Astrocyte of the cerebellum (primary cell): ENCODE results near the gene RSPO4.
"Not testable (repeated sequence)": the region's sequence is repeated elsewhere in the genome, so short reads cannot be mapped to it uniquely, and the experiment has no call there.

ENCODE experiments used
- DNase-seq: peaks from one replicate; pipeline ENCODE4 v3.0.0-alpha.2; 2011; ENCODE audit warnings: low read depth
- H3K4me3 ChIP-seq: 2 replicates; pipeline ENCODE4 v1.5.1; 2011; ENCODE audit warnings: mild to moderate bottlenecking, low read depth, low read length, moderate library complexity
- in situ Hi-C: cut with HindIII; loops from 2 replicates; pipeline ENCODE4 v1.10.0; 2017; ENCODE audit warnings: low sequenced_read_pairs
- TF ChIP-seq, protein P1 (sequence below): IDR thresholded peaks from 2 replicates; pipeline ENCODE4 v1.5.1; 2012; ENCODE audit warnings: low read length, low read depth, moderate library complexity, mild to moderate bottlenecking; ENCODE audit errors: missing control alignments

The RSPO4 gene

DNA sequence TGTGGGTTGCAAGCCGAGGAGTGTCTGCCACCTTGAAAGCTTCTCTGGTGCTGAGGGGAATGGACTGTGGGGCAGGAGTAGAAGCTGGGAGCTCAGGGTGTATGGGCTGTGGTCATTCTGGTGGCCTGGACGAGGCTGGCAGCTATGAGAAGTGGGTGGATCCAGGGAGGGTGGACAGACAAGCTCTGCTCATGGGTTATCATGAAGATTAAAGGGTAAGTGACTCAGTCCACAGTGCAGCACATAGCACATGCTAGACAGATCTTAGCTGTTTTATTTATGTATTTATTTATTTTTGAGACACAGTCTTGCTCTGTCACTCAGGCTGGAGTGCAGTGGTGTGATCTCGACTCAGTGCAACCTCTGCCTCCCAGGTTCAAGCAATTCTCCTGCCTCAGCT is 13.8 kb downstream of the RSPO4 start:
- in situ Hi-C loops = loop anchor here (5.0 kb wide), 2 partner anchors 39 to 101 kb away; no protein-coding TSS in a partner anchor
- TF ChIP-seq, protein P1, sequence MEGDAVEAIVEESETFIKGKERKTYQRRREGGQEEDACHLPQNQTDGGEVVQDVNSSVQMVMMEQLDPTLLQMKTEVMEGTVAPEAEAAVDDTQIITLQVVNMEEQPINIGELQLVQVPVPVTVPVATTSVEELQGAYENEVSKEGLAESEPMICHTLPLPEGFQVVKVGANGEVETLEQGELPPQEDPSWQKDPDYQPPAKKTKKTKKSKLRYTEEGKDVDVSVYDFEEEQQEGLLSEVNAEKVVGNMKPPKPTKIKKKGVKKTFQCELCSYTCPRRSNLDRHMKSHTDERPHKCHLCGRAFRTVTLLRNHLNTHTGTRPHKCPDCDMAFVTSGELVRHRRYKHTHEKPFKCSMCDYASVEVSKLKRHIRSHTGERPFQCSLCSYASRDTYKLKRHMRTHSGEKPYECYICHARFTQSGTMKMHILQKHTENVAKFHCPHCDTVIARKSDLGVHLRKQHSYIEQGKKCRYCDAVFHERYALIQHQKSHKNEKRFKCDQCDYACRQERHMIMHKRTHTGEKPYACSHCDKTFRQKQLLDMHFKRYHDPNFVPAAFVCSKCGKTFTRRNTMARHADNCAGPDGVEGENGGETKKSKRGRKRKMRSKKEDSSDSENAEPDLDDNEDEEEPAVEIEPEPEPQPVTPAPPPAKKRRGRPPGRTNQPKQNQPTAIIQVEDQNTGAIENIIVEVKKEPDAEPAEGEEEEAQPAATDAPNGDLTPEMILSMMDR = no peak
- no peak for DNase-seq
- H3K4me3 ChIP-seq = no peak overlapping the region

GRCh38 chr20:987677-988076 is 14.4 kb downstream of the RSPO4 start:
- in situ Hi-C loops = loop anchor here (5.0 kb wide), 2 partner anchors 40 to 100 kb away; no protein-coding TSS in a partner anchor
- TF ChIP-seq, protein P1 = no peak
- DNase-seq = no peak
- no peak overlapping the region for H3K4me3 ChIP-seq

DNA sequence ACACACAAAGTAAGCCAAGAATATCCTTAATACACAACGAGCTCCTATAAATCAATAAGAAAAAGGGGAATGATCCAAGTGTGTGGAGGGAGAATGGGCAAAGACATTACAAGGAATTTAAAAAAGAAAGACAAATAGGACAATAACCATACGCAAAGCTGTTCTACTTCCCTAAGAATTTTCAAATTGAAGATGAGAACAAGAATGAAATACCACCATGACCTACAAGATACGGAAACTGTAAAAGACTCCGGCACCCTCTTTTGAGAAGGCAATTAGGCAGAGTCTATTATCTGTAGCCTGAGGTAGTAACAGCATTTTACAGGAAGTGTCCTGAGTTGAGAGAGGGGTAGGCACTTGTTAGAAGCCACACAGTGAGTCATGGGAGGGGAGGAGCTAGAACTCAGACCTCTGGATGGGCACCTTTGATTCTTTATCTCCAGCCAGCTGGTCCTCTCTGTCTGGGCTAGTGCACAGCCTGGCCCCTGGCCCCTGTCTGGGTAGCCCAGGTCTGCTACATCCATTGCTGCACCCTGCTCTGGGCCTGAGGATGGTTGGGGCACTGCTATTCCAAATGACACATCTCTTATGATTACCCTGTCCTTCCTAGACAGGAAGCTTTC is 15.3 kb downstream of the RSPO4 start:
- DNase-seq = no peak
- H3K4me3 ChIP-seq = no peak overlapping the region
- TF ChIP-seq, protein P1 = no peak
- in situ Hi-C loops = loop anchor here (5.0 kb wide), 2 partner anchors 40 to 100 kb away; no protein-coding TSS in a partner anchor

DNA sequence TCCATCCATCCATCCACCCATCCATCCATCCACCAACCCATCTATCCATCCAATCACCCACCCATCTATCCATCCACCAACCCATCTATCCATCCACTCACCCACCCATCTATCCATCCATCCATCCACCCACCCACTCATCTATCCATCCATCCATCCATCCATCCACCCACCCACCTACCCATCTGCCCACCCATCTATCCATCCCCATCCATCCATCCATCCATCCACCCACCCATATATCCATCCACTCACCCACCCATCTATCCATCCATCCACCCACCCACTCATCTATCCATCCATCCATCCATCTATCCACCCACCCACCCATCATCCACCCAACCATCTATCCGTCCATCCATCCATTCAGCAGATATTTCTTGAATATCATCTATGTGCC is 17.1 kb downstream of the RSPO4 start:
- DNase-seq, H3K4me3 ChIP-seq: not testable (repeated sequence)
- in situ Hi-C loops = loop anchor here (5.0 kb wide), 2 partner anchors 42 to 98 kb away; no protein-coding TSS in a partner anchor

DNA sequence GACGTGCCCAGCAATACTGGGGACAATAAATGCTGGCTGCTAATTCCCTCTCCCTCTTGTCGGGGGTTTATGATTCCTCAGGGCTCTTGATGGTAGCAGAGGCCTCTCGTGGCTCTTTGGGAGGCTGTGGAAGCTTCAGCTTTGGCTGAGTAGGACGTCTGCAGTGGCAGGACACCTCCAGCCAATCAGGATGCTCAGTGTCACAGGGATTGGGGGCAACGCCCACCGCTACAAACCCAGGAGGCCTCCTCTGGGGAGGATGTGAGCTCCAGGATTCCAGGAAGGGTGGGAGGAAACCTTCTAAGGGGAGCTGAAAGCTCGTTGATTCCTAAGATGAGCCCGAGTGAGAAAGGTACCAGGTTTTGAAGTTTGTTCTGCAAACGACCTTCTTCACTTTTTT is 19.4 kb downstream of the RSPO4 start:
- DNase-seq = no peak
- in situ Hi-C loops = no loop called here
- H3K4me3 ChIP-seq = no peak overlapping the region
- TF ChIP-seq, protein P1 = no peak

- TF ChIP-seq, protein P1 = no peak
- in situ Hi-C loops = no loop called here
- H3K4me3 ChIP-seq = no peak overlapping the region
- DNase-seq = no peak
Measured at GRCh38 chr20:977021-977420, 25.1 kb downstream of the RSPO4 start.

- TF ChIP-seq, protein P1 = no peak
- in situ Hi-C loops = no loop called here
- H3K4me3 ChIP-seq = no peak overlapping the region
- DNase-seq = no peak
Measured at GRCh38 chr20:976033-976432, 26.1 kb downstream of the RSPO4 start.
